GM23248 (cell line): ENCODE measurements around the gene HOXC11.

Experiments used
- EZH2 ChIP-seq: fragments of 200-600 bp; sonication (generic); IDR thresholded peaks from 2 replicates; pipeline ENCODE4 v1.6.1; 2018; ENCODE audit warnings: antibody characterized with exemption, mild to moderate bottlenecking; ENCODE audit not compliant: insufficient read depth, poor library complexity, severe bottlenecking
- EZH2phosphoT487 ChIP-seq: fragments of 200-600 bp; sonication (generic); IDR thresholded peaks from 2 replicates; pipeline ENCODE4 v1.6.1; 2018; ENCODE audit warnings: antibody characterized with exemption, moderate library complexity, mild to moderate bottlenecking, low read depth; ENCODE audit not compliant: insufficient read depth

GRCh38 chr12:53949631-53950436 lies 23.1 kb upstream of the HOXC11 start:
- TF ChIP-seq EZH2phosphoT487 (no peak), EZH2 (no peak)
